NB4 (cell line): ENCODE data around the gene LRRC27.
A peak's percentile ranks its signal among the peaks of the same experiment; 100 is the strongest.

Experiments
- DNase-seq: peaks from one replicate; pipeline ENCODE4 v3.0.0; 2010; ENCODE audit warnings: low read depth
- H3K4me3 ChIP-seq: one replicate; pipeline ENCODE4 v1.5.1; 2011; ENCODE audit warnings: mild to moderate bottlenecking, low read depth, low read length, moderate library complexity
- MYC ChIP-seq: IDR thresholded peaks from 2 replicates; pipeline ENCODE4 v1.6.1; 2011; ENCODE audit warnings: low read depth, low read length
- POLR2A ChIP-seq: IDR thresholded peaks from 2 replicates; pipeline ENCODE4 v1.6.1; 2011; ENCODE audit warnings: mild to moderate bottlenecking; ENCODE audit not compliant: insufficient read length; ENCODE audit errors: extremely low read depth
- TF ChIP-seq, protein P1 (sequence below): IDR thresholded peaks from 2 replicates; pipeline ENCODE4 v1.6.1; 2011; ENCODE audit warnings: low read depth, low read length
- TF ChIP-seq, protein P2 (sequence below): IDR thresholded peaks from one replicate; pipeline ENCODE4 v1.5.1; 2012; ENCODE audit warnings: low read depth, low read length

Gene LRRC27

DNA sequence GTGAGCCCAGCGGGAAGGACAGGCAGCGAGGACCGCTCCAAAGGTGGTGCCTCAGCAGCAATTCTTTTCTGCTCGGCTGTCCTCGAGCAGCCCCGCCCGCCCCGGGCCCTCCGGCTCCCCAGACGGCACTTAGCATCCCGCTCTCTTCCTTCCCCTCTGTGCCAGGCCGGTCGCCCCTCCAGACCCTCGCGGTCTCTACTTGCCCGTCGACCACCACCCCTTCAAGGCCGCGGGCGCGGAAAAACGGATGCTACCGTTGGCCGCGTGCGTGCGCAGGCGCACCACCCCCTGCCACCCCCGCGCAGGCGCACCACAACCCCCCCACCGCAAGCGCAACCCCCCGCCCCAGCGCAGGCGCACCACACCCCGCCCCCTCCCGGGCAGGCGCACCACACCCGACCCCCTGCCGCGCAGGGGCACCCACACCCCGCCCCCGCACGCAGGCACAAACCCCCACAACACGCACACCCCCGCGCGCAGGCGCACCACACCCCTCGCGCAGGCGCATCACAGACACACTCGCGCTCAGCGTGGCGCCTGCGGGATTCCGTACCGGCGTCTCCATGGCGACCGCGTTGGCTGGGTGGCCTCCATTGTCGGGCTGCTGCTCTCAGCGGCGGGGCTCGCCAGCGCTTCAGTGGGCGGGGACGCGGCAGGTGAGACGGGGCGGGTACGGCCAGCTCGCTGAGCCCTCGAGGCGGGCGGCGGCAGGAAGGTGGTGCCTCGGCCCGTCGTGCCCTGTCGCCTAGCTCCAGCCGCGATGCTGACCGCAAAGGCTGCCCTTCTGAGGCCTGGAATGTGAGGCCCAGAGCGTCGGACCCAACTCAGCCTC lies at the start of gene LRRC27:
Gene LRRC27, plus strand, starts transcription at position 593 of the 832 bp plus-strand sequence. CDS start 1,332 bp downstream, outside the sequence.
- H3K4me3 ChIP-seq = peak within 1 kb of the TSS; percentile 92
- DNase-seq = peak; percentile 98
- TF ChIP-seq MYC = peak; percentile 29; the same call in 1 of the 2 replicates
- TF ChIP-seq POLR2A = peak; percentile 89
- TF ChIP-seq, protein P1, sequence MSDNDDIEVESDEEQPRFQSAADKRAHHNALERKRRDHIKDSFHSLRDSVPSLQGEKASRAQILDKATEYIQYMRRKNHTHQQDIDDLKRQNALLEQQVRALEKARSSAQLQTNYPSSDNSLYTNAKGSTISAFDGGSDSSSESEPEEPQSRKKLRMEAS = peak; percentile 76
- TF ChIP-seq, protein P2, sequence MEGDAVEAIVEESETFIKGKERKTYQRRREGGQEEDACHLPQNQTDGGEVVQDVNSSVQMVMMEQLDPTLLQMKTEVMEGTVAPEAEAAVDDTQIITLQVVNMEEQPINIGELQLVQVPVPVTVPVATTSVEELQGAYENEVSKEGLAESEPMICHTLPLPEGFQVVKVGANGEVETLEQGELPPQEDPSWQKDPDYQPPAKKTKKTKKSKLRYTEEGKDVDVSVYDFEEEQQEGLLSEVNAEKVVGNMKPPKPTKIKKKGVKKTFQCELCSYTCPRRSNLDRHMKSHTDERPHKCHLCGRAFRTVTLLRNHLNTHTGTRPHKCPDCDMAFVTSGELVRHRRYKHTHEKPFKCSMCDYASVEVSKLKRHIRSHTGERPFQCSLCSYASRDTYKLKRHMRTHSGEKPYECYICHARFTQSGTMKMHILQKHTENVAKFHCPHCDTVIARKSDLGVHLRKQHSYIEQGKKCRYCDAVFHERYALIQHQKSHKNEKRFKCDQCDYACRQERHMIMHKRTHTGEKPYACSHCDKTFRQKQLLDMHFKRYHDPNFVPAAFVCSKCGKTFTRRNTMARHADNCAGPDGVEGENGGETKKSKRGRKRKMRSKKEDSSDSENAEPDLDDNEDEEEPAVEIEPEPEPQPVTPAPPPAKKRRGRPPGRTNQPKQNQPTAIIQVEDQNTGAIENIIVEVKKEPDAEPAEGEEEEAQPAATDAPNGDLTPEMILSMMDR = no peak

DNA sequence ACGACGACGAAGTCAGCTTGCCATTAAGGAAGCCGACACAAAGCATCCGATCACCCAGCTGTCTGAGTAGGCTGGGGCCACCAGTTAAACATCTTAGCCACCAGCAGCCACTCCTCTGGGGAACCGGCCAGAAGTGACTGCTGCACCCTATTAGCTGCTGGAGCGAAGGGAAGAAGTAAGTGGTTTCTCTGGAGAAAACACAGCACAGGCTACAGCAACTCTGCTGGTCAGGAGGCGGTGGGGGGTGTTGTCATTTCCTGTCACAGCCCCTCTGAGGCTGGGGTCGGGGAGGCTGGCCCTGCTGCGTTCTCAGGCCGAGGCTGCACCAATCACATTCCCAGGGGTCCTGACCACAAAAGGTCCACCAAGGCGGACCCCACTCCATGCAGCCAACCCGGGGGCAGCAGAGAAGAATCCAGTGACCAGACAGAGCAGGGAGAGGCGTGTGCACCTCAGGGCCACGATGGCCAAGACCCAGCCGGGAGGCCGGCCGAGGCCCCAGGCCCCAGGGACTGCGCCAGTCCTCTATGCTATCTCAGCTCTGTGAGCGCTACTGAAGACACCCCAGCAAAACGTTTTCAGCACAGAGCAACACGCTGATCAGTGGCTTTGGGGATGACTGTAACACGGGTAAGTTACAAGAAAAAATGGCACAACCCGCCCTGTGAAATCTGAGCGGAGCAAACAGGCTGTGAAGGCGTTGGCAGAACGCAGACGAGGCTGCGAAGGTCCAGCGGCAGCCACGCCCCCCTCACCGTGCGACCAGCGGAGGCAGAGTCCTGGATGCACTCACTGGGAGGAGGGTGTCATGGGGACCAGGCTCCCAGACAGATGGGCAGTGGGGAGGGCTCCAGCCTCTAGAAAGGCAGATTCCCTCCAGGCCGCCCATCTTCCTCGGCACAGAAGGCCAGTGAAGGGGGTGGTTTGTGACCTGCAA lies 49.1 kb upstream of the LRRC27 start:
- TF ChIP-seq, protein P1 = no peak
- TF ChIP-seq MYC (no peak), POLR2A (no peak)
- TF ChIP-seq, protein P2 = no peak
- H3K4me3 ChIP-seq = no peak overlapping the region
- no peak for DNase-seq

DNA sequence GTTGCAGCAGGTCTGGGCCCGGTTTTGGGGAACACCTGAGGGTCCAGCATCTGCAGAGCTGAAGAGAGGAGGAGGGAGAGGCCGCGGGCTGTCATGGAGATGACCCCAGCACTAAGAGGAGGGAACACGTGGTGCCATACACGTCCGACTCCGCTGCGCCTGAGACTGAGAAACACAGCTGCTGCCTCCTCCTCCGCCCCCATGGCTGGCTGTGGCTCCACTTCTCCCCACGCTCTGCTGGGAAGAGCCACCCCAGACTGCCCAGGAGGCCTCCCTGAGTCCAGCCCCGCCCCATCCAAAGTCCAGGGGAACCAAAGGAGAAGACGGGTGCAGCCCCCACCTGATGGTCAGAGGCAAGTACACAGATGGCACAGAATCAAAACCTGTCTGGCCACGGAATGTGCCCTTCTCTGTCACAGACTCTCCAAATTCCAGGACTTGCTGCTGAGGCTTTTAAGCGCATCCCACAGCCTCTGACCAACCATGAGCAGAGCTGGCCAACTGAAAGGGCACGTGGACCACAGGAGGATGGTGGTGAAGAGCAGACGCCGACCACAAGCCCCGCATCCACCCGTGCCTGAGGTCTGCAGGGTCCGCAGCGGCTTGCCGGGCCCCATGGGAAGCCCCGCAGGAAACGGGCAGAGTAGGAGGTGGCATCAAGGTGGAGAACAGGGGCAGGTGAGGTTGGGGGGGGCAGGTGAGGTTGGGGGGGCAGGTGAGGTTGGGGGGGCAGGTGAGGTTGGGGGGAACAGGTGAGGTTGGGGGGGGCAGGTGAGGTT lies 48.2 kb upstream of the LRRC27 start:
- TF ChIP-seq, protein P1 = no peak
- TF ChIP-seq POLR2A = no peak
- TF ChIP-seq, protein P2 = no peak
- no peak for TF ChIP-seq MYC
- no peak for DNase-seq
- no peak overlapping the region for H3K4me3 ChIP-seq

DNA sequence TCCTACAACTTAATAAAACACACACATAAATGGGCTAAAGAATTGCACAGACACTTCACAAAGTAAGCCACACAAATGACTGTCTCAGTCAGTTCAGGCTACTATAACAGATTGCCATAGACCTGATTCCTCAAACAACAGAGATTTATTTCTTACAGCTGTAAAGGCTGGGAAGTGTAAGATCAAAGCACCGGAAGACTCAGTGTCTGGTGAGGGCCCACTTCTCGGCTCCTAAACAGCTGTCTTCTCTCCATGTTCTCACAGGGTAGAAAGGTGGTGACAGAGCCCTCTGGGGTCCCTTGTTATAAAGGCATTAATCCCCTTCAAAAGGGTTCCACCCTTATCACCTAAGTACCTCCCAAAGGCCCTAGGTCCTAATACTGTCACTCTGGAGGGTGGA lies 42.6 kb upstream of the LRRC27 start:
- H3K4me3 ChIP-seq = no peak overlapping the region
- DNase-seq = no peak
- TF ChIP-seq POLR2A (no peak), MYC (no peak)
- TF ChIP-seq, protein P1 = no peak
- TF ChIP-seq, protein P2 = no peak

DNA sequence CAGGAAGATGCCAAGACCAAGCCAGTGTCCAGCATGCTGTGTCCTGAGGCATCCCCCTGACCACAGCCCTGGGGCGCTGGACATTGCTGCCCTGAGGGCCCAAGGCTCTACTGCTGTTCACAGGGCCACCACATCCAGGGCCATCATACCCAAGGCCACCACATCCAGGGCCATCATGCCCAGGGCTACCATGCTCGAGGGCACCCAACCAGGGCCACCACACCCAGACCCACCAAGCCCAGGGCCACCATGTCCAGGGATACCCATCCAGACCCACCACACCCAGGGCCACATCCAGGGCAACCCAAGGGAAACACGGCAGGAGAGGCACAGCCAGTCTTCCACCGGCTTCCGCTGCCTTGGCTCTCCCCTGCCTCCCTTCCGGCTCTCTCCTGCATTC lies 41.4 kb upstream of the LRRC27 start:
- no peak overlapping the region for H3K4me3 ChIP-seq
- DNase-seq = no peak
- TF ChIP-seq POLR2A (no peak), MYC (no peak)
- TF ChIP-seq, protein P2 = no peak
- TF ChIP-seq, protein P1 = no peak
